Liver (tissue), 9 donors: ENCODE results near the gene PRDM8. TPM values are rescaled to one million over a fixed set of nuclear protein-coding genes. Genes with fewer than 3 reads are reported as not detected.

Source experiments
- DNase-seq: peaks from one replicate; pipeline ENCODE4 v3.0.0-alpha.2; 2017; ENCODE audit warnings: low spot score
- H3K27ac ChIP-seq, 2 donors: one replicate each; pipeline ENCODE4 v1.7.0; 2013; ENCODE audit warnings: inconsistent platforms in 2 of 2, low read length in 2 of 2, control low read depth in 1 of 2, low read depth in 1 of 2, mild to moderate bottlenecking in 1 of 2
- H3K27me3 ChIP-seq, 4 donors: one replicate each; pipeline versions ENCODE4 v1.6.1 to v1.7.0; 2013; ENCODE audit warnings: low read length in 3 of 4, inconsistent platforms in 1 of 4, mild to moderate bottlenecking in 1 of 4, moderate library complexity in 1 of 4; ENCODE audit not compliant: control insufficient read depth in 4 of 4, insufficient read depth in 4 of 4
- H3K36me3 ChIP-seq, 4 donors: one replicate each; pipeline versions ENCODE4 v1.6.1 to v1.7.0; 2013; ENCODE audit warnings: low read length in 3 of 4, mild to moderate bottlenecking in 3 of 4, low read depth in 1 of 4, moderate library complexity in 1 of 4; ENCODE audit not compliant: control insufficient read depth in 4 of 4, insufficient read depth in 3 of 4
- H3K4me1 ChIP-seq, 4 donors: one replicate each; pipeline versions ENCODE4 v1.6.1 to v1.7.0; 2013; ENCODE audit warnings: low read length in 3 of 4, mild to moderate bottlenecking in 3 of 4, moderate library complexity in 1 of 4; ENCODE audit not compliant: control insufficient read depth in 4 of 4, insufficient read depth in 4 of 4
- H3K4me3 ChIP-seq, 3 donors: one replicate each; pipeline versions ENCODE4 v1.6.1 to v1.7.0; 2013; ENCODE audit warnings: low read length in 3 of 3, control low read depth in 1 of 3, low read depth in 1 of 3, mild to moderate bottlenecking in 1 of 3
- H3K9ac ChIP-seq, 2 donors: one replicate each; pipeline ENCODE4 v1.7.0; 2013; ENCODE audit warnings: low read length in 2 of 2, mild to moderate bottlenecking in 2 of 2, moderate library complexity in 2 of 2, control low read depth in 1 of 2, low read depth in 1 of 2
- H3K9me3 ChIP-seq, 4 donors: one replicate each; pipeline versions ENCODE4 v1.6.1 to v1.7.0; 2013; ENCODE audit warnings: low read length in 3 of 4; ENCODE audit not compliant: control insufficient read depth in 4 of 4
- CTCF ChIP-seq: fragments of 150-350 bp; IDR thresholded peaks from 2 replicates; pipeline ENCODE4 v1.5.1; 2017; ENCODE audit warnings: improper control_type of control experiment, low read depth, low read length; ENCODE audit not compliant: missing input control
- EGR1 ChIP-seq, 2 donors: IDR thresholded peaks; 2 replicates each; pipeline ENCODE4 v1.6.1; 2016 to 2018; ENCODE audit warnings: antibody characterized with exemption in 2 of 2, low read depth in 2 of 2
- FOXA1 ChIP-seq: IDR thresholded peaks from 2 replicates; pipeline ENCODE4 v1.6.1; 2016; ENCODE audit warnings: antibody characterized with exemption
- GABPA ChIP-seq, 2 donors: IDR thresholded peaks in 1 of 2; conservative IDR thresholded peaks in 1 of 2; 2 replicates each; pipeline ENCODE4 v1.6.1; 2016; ENCODE audit warnings: antibody characterized with exemption in 2 of 2, mild to moderate bottlenecking in 1 of 2, moderate library complexity in 1 of 2
- HNF4A ChIP-seq, 2 donors: conservative IDR thresholded peaks; 2 replicates each; pipeline ENCODE4 v1.6.1; 2016; ENCODE audit warnings: antibody characterized with exemption in 2 of 2, mild to moderate bottlenecking in 2 of 2
- MAX ChIP-seq: IDR thresholded peaks from 2 replicates; pipeline ENCODE4 v1.6.1; 2016; ENCODE audit warnings: antibody characterized with exemption
- NR2F2 ChIP-seq: IDR thresholded peaks from 2 replicates; pipeline ENCODE4 v1.6.1; 2016; ENCODE audit warnings: antibody characterized with exemption
- RAD21 ChIP-seq, 2 donors: IDR thresholded peaks; 2 replicates each; pipeline ENCODE4 v1.6.1; 2016; ENCODE audit warnings: antibody characterized with exemption in 2 of 2, mild to moderate bottlenecking in 2 of 2
- REST ChIP-seq: IDR thresholded peaks from 2 replicates; pipeline ENCODE4 v1.6.1; 2016; ENCODE audit warnings: antibody characterized with exemption, mild to moderate bottlenecking
- RXRA ChIP-seq, 2 donors: IDR thresholded peaks; 2 replicates each; pipeline ENCODE4 v1.6.1; 2017 to 2018; ENCODE audit warnings: antibody characterized with exemption in 2 of 2, mild to moderate bottlenecking in 1 of 2
- SP1 ChIP-seq: IDR thresholded peaks from 2 replicates; pipeline ENCODE4 v1.6.1; 2018; ENCODE audit warnings: antibody characterized with exemption, mild to moderate bottlenecking
- TAF1 ChIP-seq: conservative IDR thresholded peaks from 2 replicates; pipeline ENCODE4 v1.6.1; 2016; ENCODE audit warnings: antibody characterized with exemption, mild to moderate bottlenecking
- ZBTB33 ChIP-seq: IDR thresholded peaks from 2 replicates; pipeline ENCODE4 v1.6.1; 2016; ENCODE audit warnings: antibody characterized with exemption
- WGBS: extraction: QIAGEN DNeasy Blood & Tissue Kit; methylation state at CpG from one replicate; pipeline ENCODE4 v1.1.7; 2013; 5-methylcytosine and 5-hydroxymethylcytosine counted together
- polyA plus RNA-seq, 2 donors: library from polyadenylated mRNA; stranded (reverse) in 1 of 2; unstranded in 1 of 2; fragments of 200-250 nt in 1 of 2; fragments of >200 nt in 1 of 2; fragmentation: Nextera tagmentation in 1 of 2; extraction: Ambion mirVana in 1 of 2; gene quantifications; one replicate each; pipeline versions ENCODE4 v1.2.1 to v1.2.3, GENCODE V29; 2013 to 2015
- total RNA-seq, 2 donors: library from RNA; depleted of rRNA; stranded (reverse); fragments of >200 nt; gene quantifications; one replicate each; pipeline ENCODE4 v1.2.3, GENCODE V29; 2014
- donor health status: healthy.
- donor health status: healthy.
- donor health status: healthy.
- donor health status: healthy.
- donor health status: healthy.

PRDM8 gene
- total and polyA plus RNA-seq, 4 donors = 0.05 to 0.14 (median 0.08) TPM; not detected in 1

GRCh38 chr4:80210549-80210948 is 13.2 kb downstream of the PRDM8 start:
- Histone ChIP-seq H3K36me3 (no peaks in the 10 kb centered on the region), H3K9me3 (no peaks in the 10 kb centered on the region), H3K4me3 (no peak overlapping the region), H3K9ac (no peak overlapping the region), H3K4me1 (no peaks in the 10 kb centered on the region), H3K27me3 (peaks cover 0 to 3% (median 3%) of the 10 kb centered on the region in 4 donors), H3K27ac (no peak overlapping the region)
- no peak for TF ChIP-seq RXRA (IDR thresholded peaks at IDR 0.05)
- TF ChIP-seq NR2F2 = no peak
- no peak for TF ChIP-seq EGR1 (IDR thresholded peaks at IDR 0.05; ENCODE audit: low read depth in 2 of 2)
- no peak for TF ChIP-seq FOXA1
- no peak for TF ChIP-seq REST
- TF ChIP-seq MAX = no peak
- no peak for TF ChIP-seq SP1
- no peak for TF ChIP-seq RAD21 (IDR thresholded peaks at IDR 0.05)
- no peak for TF ChIP-seq GABPA (IDR thresholded peaks at IDR 0.05 in 1 of 2, conservative IDR thresholded peaks at IDR 0.05 in 1 of 2)
- no peak for TF ChIP-seq HNF4A (conservative IDR thresholded peaks at IDR 0.05)
- TF ChIP-seq TAF1 = no peak
- TF ChIP-seq CTCF = no peak
- no peak for DNase-seq
- 61% methylated on average over 2 of the region's 2 CpGs for WGBS

- no peak overlapping the region for H3K4me3 ChIP-seq
- no peak for DNase-seq
- H3K27ac ChIP-seq = no peak overlapping the region
- no peaks in the 10 kb centered on the region for H3K4me1 ChIP-seq
- no peak for TF ChIP-seq ZBTB33
- no peak overlapping the region for H3K9ac ChIP-seq
- H3K36me3 ChIP-seq = no peaks in the 10 kb centered on the region
- H3K9me3 ChIP-seq = no peaks in the 10 kb centered on the region
- 72% methylated on average over 5 of the region's 5 CpGs for WGBS
- peaks cover 0 to 3% (median 2%) of the 10 kb centered on the region in 4 donors for H3K27me3 ChIP-seq
These were observed 16.0 kb downstream of the PRDM8 start for GRCh38 chr4:80213117-80213815.
